Stimulated activated CD8-positive, alpha-beta memory T cell treated with anti-CD3 and anti-CD28 coated beads, Interleukin-15, amount 100 ng/mL, for 48 hours (primary cell): ENCODE results near the gene PFN4.
"Not testable (repeated sequence)": the region's sequence is repeated elsewhere in the genome, so short reads cannot be mapped to it uniquely, and the experiment has no call there.

Source experiments
- DNase-seq, 2 donors: peaks; one replicate each; pipeline ENCODE4 v3.0.0-alpha.2; 2020; ENCODE audit warnings: low read depth in 2 of 2

The PFN4 gene

DNA sequence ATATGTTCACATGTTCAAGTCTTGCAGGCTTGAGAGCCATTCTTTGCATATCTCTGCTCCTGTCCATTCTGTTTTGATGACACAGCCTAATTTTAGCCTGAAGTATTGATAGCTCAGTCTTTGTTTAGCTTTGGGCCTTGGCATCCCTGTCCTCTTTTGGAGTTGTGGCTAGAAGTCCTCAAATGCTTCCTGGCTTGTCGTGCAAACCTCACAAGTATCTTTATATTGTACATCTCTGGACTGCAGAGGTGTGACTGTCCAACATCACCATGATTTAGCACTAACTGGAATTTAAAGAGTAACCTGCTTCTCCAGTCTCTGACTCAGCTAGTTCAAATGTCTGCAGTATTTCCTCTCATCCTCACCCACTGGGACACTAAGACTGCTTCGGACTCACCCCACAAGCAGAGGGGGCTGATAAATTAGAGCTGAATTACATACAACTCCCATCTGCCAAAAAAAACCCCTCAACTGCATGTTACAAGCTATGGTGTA is 11.7 kb downstream of the PFN4 start:
- DNase-seq = no peak

DNA sequence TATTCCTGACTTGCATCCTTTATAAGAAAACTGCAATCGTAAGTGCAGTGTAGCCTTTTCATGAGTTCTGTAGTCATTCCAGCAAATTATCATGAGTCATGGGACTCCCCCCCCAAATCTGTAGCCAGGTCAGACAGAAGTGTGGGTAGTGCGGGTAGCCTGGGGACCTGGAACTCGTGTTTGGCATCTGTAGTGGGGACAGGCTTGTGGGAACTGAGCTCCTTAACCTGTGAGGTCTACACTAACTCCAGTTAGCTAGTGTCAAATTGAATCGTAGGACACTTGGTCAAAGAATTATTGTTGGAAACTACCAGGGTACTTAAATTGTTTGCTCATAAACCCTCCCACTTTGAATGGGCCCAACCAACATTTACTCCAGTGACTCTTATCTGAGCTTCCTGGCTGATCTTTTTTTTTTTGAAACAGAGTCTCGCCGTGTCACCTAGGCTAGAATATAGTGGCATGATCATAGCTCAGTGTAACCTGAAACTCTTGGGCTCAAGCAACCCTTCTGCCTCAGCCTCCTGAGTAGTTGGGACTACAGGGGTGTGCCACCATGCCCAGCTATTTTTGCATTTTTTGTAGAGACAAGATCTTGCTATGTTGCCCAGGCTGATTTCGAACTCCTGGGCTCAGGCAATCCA is 12.4 kb downstream of the PFN4 start:
- DNase-seq = no peak

GRCh38 chr2:24109431-24109830 is 13.7 kb downstream of the PFN4 start:
- not testable (repeated sequence) for DNase-seq

- DNase-seq = no peak
These were observed 15.8 kb downstream of the PFN4 start for GRCh38 chr2:24107336-24107735.

GRCh38 chr2:24106786-24107185 is 16.3 kb downstream of the PFN4 start:
- DNase-seq = no peak

DNA sequence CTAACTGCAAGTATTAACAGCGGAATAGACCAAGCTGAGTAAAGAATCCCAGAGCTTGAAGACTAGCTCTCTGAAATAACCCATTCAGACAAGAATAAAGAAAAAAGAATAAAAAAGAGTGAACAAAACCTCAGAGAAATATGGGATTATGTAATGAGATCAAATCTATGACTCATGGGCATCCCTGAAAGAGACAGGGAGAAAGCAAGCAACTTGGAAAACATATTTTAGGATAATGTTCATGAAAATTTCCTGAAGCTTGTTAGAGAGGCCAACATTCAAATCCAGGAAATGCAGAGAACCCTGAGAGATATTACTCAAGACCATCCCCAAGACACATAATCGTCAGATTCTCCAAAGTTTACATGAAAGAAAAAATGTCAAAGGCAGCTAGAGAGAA is 17.3 kb downstream of the PFN4 start:
- no peak for DNase-seq

DNA sequence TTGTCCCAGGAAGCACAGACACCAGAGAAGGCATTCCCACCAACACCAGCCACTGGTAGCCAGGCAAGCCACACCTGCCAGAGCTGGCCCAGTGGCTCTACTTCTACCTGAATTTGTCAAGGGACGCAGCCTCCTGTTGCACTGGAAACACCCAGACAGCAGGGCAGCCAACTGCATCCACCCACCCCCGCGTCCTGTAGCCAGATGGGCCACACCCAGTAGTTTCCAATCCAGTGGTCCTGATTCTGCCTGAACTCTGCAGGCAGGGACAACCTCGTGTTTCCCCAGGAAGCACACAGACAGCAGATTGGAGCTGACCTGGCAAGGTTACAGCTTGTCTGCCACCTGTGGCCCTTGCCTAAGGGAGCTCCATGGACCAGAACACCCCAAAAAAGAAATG is 18.2 kb downstream of the PFN4 start:
- no peak for DNase-seq

DNA sequence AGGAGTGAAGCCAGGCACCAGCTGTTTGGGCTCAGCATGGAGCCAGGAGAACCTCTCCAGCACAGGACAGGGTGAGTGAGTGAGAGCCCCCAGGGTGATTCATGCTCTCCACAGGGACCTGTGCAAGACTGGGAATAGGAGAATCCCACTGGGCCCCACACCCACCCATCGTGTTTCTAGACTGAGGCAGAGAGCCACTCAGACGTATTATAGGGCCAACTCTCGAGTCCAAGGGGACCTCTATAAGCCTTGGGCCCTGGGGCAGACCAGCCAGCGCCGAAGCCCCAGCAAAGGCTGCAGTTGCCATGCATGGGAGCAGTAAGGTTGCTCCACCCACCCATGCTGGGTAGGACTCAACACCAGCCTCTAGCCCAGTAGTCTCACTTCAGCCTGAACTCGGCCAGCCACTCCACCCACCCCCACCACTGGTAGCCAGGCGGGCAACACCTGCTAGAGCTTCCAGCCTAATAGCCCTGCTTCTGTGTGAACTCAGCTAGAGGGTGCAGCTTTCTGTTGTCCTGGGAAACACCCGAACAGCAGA is 19.0 kb downstream of the PFN4 start:
- no peak for DNase-seq

DNA sequence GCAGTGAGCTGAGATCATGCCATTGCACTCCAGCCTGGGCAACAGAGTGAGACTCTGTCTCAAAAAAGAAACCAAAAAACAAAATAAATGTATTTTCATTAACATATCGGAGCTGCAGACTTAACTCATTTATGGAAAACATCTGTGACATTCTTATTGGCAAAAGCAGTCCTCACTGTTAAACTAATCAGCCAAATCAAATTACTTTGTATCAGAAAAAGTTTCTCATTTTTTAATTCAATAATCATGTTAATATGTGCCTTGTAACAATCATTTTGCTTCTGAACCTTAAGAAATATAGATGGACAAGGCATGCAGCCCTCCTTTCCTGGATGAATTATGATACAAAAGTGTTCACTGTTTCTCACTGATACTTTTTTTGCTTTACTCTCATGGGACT is 20.5 kb downstream of the PFN4 start:
- no peak for DNase-seq

GRCh38 chr2:24101992-24102391 is 21.1 kb downstream of the PFN4 start:
- no peak for DNase-seq

GRCh38 chr2:24100732-24101131 is 22.4 kb downstream of the PFN4 start:
- not testable (repeated sequence) for DNase-seq

DNA sequence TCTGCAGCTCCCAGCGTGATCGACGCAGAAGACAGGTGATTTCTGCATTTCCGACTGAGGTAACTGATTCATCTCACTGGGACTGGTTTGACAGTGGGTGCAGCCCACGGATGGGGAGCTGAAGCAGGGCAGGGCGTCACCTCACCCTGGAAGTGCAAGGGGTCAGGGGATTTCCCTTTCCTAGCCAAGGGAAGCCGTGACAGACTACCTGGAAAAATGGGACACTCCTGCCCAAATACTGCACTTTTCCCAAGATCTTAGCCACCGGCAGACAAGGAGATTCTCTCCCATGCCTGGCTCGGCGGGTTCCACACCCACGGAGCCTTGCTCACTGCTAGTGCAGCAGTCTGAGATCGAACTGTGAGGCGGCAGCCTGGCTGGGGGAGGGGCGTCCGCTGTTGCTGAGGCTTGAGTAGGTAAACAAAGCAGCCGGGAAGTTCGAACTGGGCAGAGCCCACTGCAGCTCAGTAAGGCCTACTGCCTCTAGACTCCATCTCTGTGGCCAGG is 27.9 kb downstream of the PFN4 start:
- DNase-seq = not testable (repeated sequence)

DNA sequence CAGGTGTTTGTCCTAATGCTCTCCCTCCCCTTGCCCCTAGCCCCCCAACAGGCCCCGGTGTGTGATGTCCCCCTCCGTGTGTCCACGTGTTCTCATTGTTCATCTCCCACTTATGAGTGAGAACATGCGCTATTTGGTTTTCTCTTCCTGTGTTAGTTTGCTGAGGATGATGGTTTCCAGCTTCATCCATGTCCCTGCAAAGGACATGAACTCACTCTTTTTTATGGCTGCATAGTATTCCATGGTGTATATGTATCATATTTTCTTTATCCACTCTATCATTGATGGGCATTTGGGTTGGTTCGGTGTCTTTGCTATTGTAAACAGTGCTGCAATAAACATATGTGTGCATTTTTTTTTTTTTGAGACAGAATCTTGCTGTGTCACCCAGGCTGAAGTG is 29.9 kb downstream of the PFN4 start:
- not testable (repeated sequence) for DNase-seq

GRCh38 chr2:24088821-24089359 is 34.2 kb downstream of the PFN4 start:
- DNase-seq = no peak

DNA sequence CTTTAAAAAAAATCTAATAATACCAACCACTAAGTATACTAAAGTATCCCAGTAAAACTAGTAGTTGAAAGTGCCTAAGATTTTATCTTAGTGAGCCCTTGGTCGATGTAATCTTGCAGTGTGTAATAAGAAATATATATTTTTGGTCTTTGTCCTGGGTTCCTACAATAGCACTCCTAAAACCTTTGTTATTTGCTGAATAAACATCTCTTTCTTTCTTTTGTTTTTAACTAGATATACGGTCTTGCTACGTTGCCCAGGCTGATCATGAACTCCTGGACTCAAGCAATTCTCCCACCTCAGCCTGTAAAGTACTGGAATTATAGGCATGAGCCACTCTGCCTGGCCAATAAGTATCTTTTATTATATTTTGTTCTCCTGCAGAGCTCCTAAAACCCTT is 36.1 kb downstream of the PFN4 start:
- no peak for DNase-seq

- no peak for DNase-seq
These were observed 36.9 kb downstream of the PFN4 start for GRCh38 chr2:24086241-24086640.

DNA sequence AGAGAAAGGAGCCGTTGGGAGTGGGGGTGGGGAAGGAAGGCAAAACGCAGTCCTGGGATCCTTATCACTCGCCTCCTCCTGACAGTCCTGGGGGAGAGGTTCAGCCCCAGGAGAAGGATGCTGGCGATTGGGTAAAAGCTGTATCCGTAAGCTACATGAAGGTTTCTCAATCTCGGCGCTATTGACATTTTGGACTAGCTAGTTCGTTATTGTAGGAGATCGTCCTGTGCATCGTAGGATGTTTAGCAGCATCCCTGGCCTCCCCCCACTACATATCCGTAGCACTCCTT is 38.0 kb downstream of the PFN4 start:
- no peak for DNase-seq

- peak; percentile 73 to 74 for DNase-seq
These were observed 38.5 kb downstream of the PFN4 start, which contains the start of gene TP53I3 for GRCh38 chr2:24084386-24085199. TP53I3 (minus strand) TSS chr2:24084834; CDS start chr2:24084326, 508 bp downstream.

DNA sequence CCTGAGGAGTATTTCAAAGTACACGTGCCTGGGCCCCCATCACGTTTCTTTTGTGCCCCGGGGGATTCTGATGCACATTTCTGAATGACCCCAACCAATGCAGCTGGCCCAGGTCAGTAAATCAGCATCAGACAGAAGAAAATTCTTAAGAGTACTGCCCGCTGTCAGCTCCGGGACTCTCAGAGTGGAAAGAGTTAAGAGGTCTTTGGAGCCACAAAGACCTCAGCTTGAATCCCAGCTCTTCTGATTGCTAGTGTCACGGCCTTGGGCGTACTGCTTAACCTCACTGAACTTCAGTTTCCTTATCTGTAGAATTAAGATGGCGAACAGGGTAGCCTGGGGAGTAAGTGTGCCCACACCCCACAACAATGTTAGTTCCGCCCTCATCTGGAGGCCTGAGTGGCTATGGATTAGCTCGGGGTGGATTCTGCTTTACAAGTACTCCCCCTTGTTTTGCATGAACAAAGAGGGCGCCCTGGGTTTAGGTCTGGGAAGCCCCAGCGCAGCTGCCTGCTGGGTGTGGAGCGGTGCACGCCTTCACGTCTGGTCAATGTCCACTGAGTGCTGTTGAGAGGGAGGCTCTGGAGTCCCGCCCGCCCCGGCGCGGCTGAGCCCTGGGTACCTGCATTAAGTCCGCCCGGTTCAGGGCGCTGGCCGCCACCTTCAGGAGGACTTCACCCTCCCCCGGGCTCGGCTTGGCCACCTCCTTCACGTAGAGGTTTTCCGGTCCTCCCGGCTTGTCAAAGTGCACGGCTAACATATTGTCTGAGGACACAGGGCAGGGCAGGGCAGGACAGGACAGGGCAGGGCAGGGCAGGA is 39.4 kb downstream of the PFN4 start:
- peak; percentile 7 to 8 for DNase-seq

DNA sequence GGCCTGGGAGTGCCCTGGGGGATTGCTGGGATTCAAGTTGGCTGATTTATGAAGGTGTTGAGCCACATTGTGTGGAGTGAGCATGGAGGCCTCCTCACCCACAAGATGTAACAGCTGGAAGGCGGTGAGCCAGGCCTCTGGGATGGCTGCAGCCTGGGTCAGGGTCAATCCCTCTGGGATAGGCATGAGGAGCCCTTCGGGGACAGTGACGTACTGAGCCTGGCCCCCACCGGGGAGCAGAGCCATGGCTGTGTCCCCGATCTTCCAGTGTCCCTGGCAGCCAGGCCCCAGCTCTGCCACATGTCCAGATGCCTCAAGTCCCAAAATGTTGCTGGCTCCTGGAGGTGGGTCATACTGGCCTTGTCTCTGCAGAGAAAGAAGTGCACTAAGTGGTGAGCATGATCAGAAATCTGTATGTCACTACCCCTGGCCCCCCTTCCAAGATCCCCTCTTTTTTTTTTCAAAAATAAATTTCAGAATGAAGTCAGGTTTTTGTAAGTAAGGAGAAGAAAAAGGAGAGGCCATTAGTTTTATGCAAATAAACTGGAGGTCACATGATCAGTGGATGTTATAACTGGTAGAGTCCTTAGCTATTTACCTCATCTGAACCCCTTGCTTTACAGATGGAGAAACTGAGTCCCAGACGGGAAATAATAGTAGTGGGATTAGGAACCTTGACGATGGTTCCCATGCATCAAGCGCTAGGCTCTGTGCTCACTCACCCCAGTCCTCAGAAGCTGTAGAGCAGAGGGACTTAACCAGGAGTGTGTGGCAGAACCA is 40.2 kb downstream of the PFN4 start:
- no peak for DNase-seq

DNA sequence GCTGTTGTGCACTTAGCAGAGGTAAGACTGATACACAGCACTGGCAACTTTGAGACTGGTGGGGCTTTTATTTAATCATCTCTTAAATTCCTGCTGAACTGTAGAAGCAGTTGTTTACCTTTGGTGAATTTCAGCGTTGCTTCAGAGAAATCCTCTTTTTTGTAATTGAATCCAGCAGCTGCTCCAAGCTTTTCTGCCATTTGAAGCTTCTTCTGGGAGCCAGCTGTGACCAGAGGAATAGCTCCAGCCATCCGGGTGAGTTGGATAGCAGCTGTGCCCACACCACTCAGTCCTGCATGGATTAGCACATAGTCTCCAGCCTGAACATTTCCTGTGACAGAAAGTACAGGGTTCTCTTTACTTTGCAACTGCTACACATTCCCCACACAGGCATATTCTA is 42.4 kb downstream of the PFN4 start:
- DNase-seq = no peak
